SK-N-SH (cell line): ENCODE measurements around the gene CDH13. TPM values are rescaled to one million over a fixed set of nuclear protein-coding genes. Genes with fewer than 3 reads are reported as not detected.
A peak's percentile ranks its signal among the peaks of the same experiment; 100 is the strongest.

Experiments
- CTCF ChIA-PET: fragments of 300-600, 350-600 bp; formaldehyde crosslinking; extraction: SDS; loops from one replicate; lab custom pipeline; 2021; lab: Yijun Ruan, JAX
- POLR2A ChIA-PET: fragments of 350-600 bp; sonication (Branson Sonifier 250); formaldehyde crosslinking; extraction: SDS; loops from one replicate; lab custom pipeline; 2020; ENCODE audit warnings: antibody characterized with exemption, inconsistent platforms; lab: Yijun Ruan, JAX
- DNase-seq: peaks from one replicate; pipeline ENCODE4 v3.0.0; 2012
- H2AFZ ChIP-seq: fragments of 200-600 bp; sonication (generic); 2 replicates; pipeline ENCODE4 v1.8.1; 2016; ENCODE audit warnings: antibody characterized with exemption, mild to moderate bottlenecking, low read depth
- H3F3A ChIP-seq: fragments of 200-600 bp; sonication (generic); replicated peaks from 2 replicates; pipeline ENCODE3; 2016; ENCODE audit warnings: antibody characterized with exemption, mild to moderate bottlenecking; ENCODE audit not compliant: insufficient read depth
- H3K27ac ChIP-seq, 2 experiments: fragments of 200-500 bp in 1 of 2; fragments of 200-600 bp in 1 of 2; sonication (Bioruptor generic) in 1 of 2; sonication (generic), shearing (Covaris generic) in 1 of 2; 2 replicates each; pipeline versions ENCODE4 v1.5.1 to v1.6.1; 2014 to 2016; ENCODE audit warnings: low read depth in 2 of 2, inconsistent platforms in 1 of 2, low read length in 1 of 2, mild to moderate bottlenecking in 1 of 2, mixed read lengths in 1 of 2
- H3K27me3 ChIP-seq: fragments of 200-600 bp; sonication (generic), shearing (Covaris generic); 2 replicates; pipeline ENCODE4 v1.6.1; 2016; ENCODE audit warnings: mixed run types; ENCODE audit not compliant: insufficient read depth
- H3K36me3 ChIP-seq, 2 experiments: fragments of 200-500 bp in 1 of 2; fragments of 200-600 bp in 1 of 2; sonication (Bioruptor generic) in 1 of 2; sonication (generic) in 1 of 2; replicated peaks in 1 of 2; 2 replicates each; pipeline versions ENCODE3 to v1.5.1; 2014 to 2016; ENCODE audit warnings: low read length in 1 of 2, mild to moderate bottlenecking in 1 of 2; ENCODE audit not compliant: insufficient read depth in 2 of 2, control insufficient read depth in 1 of 2
- H3K4me1 ChIP-seq, 2 experiments: fragments of 200-500 bp in 1 of 2; fragments of 200-600 bp in 1 of 2; sonication (Bioruptor generic) in 1 of 2; sonication (generic), shearing (Covaris generic) in 1 of 2; 2 replicates each; pipeline versions ENCODE4 v1.5.1 to v1.6.1; 2014 to 2016; ENCODE audit warnings: low read depth in 1 of 2, low read length in 1 of 2, mixed run types in 1 of 2; ENCODE audit not compliant: insufficient read depth in 2 of 2, control insufficient read depth in 1 of 2
- H3K4me2 ChIP-seq: fragments of 200-600 bp; sonication (generic), shearing (Covaris generic); 2 replicates; pipeline ENCODE4 v1.6.1; 2017; ENCODE audit warnings: mixed run types
- H3K4me3 ChIP-seq, 2 experiments: fragments of 200-500 bp in 1 of 2; fragments of 200-600 bp in 1 of 2; sonication (Bioruptor generic) in 1 of 2; sonication (generic), shearing (Covaris generic) in 1 of 2; 2 replicates each; pipeline versions ENCODE4 v1.5.1 to v1.8.1; 2014 to 2016; ENCODE audit warnings: low read depth in 2 of 2, inconsistent platforms in 1 of 2, low read length in 1 of 2, mild to moderate bottlenecking in 1 of 2, mixed read lengths in 1 of 2, moderate library complexity in 1 of 2
- H3K79me2 ChIP-seq: fragments of 200-600 bp; sonication (generic); 2 replicates; pipeline ENCODE4 v1.8.1; 2017; ENCODE audit warnings: mild to moderate bottlenecking; ENCODE audit not compliant: insufficient read depth
- H3K9ac ChIP-seq: fragments of 200-600 bp; sonication (generic); 2 replicates; pipeline ENCODE4 v1.6.1; 2017; ENCODE audit warnings: mixed run types
- H3K9me2 ChIP-seq: fragments of 200-600 bp; sonication (generic); 2 replicates; pipeline ENCODE4 v1.6.1; 2017; ENCODE audit warnings: mixed run types
- H3K9me3 ChIP-seq: fragments of 200-600 bp; sonication (generic); 2 replicates; pipeline ENCODE4 v1.6.1; 2017; ENCODE audit warnings: mixed run types, mild to moderate bottlenecking, moderate library complexity
- H4K20me1 ChIP-seq: fragments of 200-600 bp; sonication (generic); 2 replicates; pipeline ENCODE4 v1.6.1; 2017; ENCODE audit warnings: mild to moderate bottlenecking, mixed run types; ENCODE audit not compliant: insufficient read depth
- ELF1 ChIP-seq: IDR thresholded peaks from 2 replicates; pipeline ENCODE4 v1.4.0; 2012
- EP300 ChIP-seq, 2 experiments: IDR thresholded peaks; 2 replicates each; pipeline versions ENCODE4 v1.4.0 to v1.6.1; 2012; ENCODE audit warnings: borderline replicate concordance in 1 of 2, low read depth in 1 of 2, low read length in 1 of 2
- EZH2phosphoT487 ChIP-seq: fragments of 200-600 bp; sonication (generic); IDR thresholded peaks from 2 replicates; pipeline ENCODE4 v1.6.1; 2017; ENCODE audit warnings: low read depth, mixed run types, mild to moderate bottlenecking, antibody characterized with exemption, moderate library complexity, borderline replicate concordance
- FOSL2 ChIP-seq: IDR thresholded peaks from 2 replicates; pipeline ENCODE4 v1.4.0; 2012; ENCODE audit warnings: low read depth, mild to moderate bottlenecking, moderate library complexity, borderline replicate concordance
- FOXM1 ChIP-seq: IDR thresholded peaks from 2 replicates; pipeline ENCODE4 v1.4.0; 2012; ENCODE audit warnings: low read depth, mild to moderate bottlenecking
- GABPA ChIP-seq: IDR thresholded peaks from 2 replicates; pipeline ENCODE4 v1.4.0; 2012; ENCODE audit warnings: low read depth, mild to moderate bottlenecking
- GATA2 ChIP-seq: sonication (generic); formaldehyde crosslinking; IDR thresholded peaks from 2 replicates; pipeline ENCODE4 v1.5.0; 2020; ENCODE audit warnings: mild to moderate bottlenecking, missing genetic modification reagents
- MEF2A ChIP-seq: IDR thresholded peaks from 2 replicates; pipeline ENCODE4 v1.4.0; 2012; ENCODE audit warnings: low read depth, borderline replicate concordance
- MXI1 ChIP-seq: IDR thresholded peaks from 2 replicates; pipeline ENCODE4 v1.6.1; 2012; ENCODE audit warnings: mild to moderate bottlenecking, low read depth, low read length, improper control_type of control experiment
- NFIC ChIP-seq: IDR thresholded peaks from 2 replicates; pipeline ENCODE4 v1.4.0; 2012; ENCODE audit warnings: borderline replicate concordance
- RAD21 ChIP-seq: IDR thresholded peaks from 2 replicates; pipeline ENCODE4 v1.6.1; 2012; ENCODE audit warnings: mild to moderate bottlenecking, low read length
- REST ChIP-seq: IDR thresholded peaks from 2 replicates; pipeline ENCODE4 v1.6.1; 2012; ENCODE audit warnings: mild to moderate bottlenecking, low read depth, low read length, moderate library complexity
- RFX5 ChIP-seq: IDR thresholded peaks from 2 replicates; pipeline ENCODE4 v1.6.1; 2012; ENCODE audit warnings: mild to moderate bottlenecking, improper control_type of control experiment, low read length
- TAF1 ChIP-seq: IDR thresholded peaks from 2 replicates; pipeline ENCODE4 v1.6.1; 2012; ENCODE audit warnings: low read depth, mild to moderate bottlenecking, low read length, moderate library complexity, borderline replicate concordance
- TCF12 ChIP-seq: IDR thresholded peaks from 2 replicates; pipeline ENCODE4 v1.4.0; 2012
- TEAD4 ChIP-seq: IDR thresholded peaks from 2 replicates; pipeline ENCODE4 v1.4.0; 2012; ENCODE audit warnings: mild to moderate bottlenecking, borderline replicate concordance; ENCODE audit not compliant: insufficient read depth
- WGBS: methylation state at CpG from one replicate; pipeline ENCODE4 v1.1.6; 2017; ENCODE audit warnings: low lambda C conversion rate; 5-methylcytosine and 5-hydroxymethylcytosine counted together
- polyA plus RNA-seq, 3 experiments: library from polyadenylated mRNA; depleted of rRNA; stranded (reverse); fragments of >200 nt; gene quantifications; 2 replicates each; pipeline ENCODE4 v1.2.3, GENCODE V29; 2012
- TF ChIP-seq, protein P1 (sequence below): IDR thresholded peaks from 2 replicates; pipeline ENCODE4 v1.4.0; 2012; ENCODE audit warnings: low read depth
- TF ChIP-seq, protein P2 (sequence below): IDR thresholded peaks from 2 replicates; pipeline ENCODE4; 2012

The CDH13 gene
- polyA plus RNA-seq, 1 of the 3 experiments (the other 2 are of a cell fraction): 93.0 TPM

- H3K27ac ChIP-seq: peak overlapping the region in 1 of 2 experiments; percentile 51; a peak in 1 of 4 replicates
- POLR2A ChIA-PET: no interaction called here
Measured at GRCh38 chr16:82874672-82875071, 247.9 kb downstream of the CDH13 start.

More at GRCh38 chr16:82874672-82875071, 247.9 kb downstream of the CDH13 start:
- no peak for DNase-seq
- 47% methylated on average over 1 of the region's 1 CpG for WGBS
- H3F3A ChIP-seq: peaks cover 10% of the 10 kb centered on the region
- H3K9me2 ChIP-seq: no peaks in the 10 kb centered on the region
- TF ChIP-seq, protein P1, sequence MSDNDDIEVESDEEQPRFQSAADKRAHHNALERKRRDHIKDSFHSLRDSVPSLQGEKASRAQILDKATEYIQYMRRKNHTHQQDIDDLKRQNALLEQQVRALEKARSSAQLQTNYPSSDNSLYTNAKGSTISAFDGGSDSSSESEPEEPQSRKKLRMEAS: no peak
- no peak for TF ChIP-seq ELF1
- no peak for TF ChIP-seq MEF2A
- no peak for TF ChIP-seq RAD21
- TF ChIP-seq REST: no peak
- TF ChIP-seq MXI1: no peak
- TF ChIP-seq GABPA: no peak
- TF ChIP-seq EP300 (IDR thresholded peaks at IDR 0.05; ENCODE audit: borderline replicate concordance in 1 of 2, low read depth in 1 of 2, low read length in 1 of 2): no peak
- TF ChIP-seq TEAD4: no peak
- no peak for TF ChIP-seq TCF12
- TF ChIP-seq, protein P2, sequence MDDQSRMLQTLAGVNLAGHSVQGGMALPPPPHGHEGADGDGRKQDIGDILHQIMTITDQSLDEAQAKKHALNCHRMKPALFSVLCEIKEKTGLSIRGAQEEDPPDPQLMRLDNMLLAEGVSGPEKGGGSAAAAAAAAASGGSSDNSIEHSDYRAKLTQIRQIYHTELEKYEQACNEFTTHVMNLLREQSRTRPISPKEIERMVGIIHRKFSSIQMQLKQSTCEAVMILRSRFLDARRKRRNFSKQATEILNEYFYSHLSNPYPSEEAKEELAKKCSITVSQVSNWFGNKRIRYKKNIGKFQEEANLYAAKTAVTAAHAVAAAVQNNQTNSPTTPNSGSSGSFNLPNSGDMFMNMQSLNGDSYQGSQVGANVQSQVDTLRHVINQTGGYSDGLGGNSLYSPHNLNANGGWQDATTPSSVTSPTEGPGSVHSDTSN: no peak
- no peak for TF ChIP-seq FOSL2
- TF ChIP-seq NFIC: no peak
- no peak for TF ChIP-seq GATA2 (CRISPR knock-in tag)
- TF ChIP-seq TAF1: no peak
- no peak for TF ChIP-seq EZH2phosphoT487
- no peak for TF ChIP-seq FOXM1
- no peak for TF ChIP-seq RFX5
- CTCF ChIA-PET: no interaction called here
- no peaks in the 10 kb centered on the region for H3K36me3 ChIP-seq
- no peaks in the 10 kb centered on the region for H3K4me1 ChIP-seq
- H3K79me2 ChIP-seq: no peaks in the 10 kb centered on the region
- no peak overlapping the region for H3K4me3 ChIP-seq
- H2AFZ ChIP-seq: no peak overlapping the region
- H4K20me1 ChIP-seq: no peaks in the 10 kb centered on the region
- H3K27me3 ChIP-seq: no peaks in the 10 kb centered on the region
- H3K9ac ChIP-seq: no peak overlapping the region
- no peaks in the 10 kb centered on the region; the same call in 1 of the 2 replicates for H3K9me3 ChIP-seq
- peak overlapping the region; percentile 31; the same call in 1 of the 2 replicates for H3K4me2 ChIP-seq
